EL (cell line): ENCODE results near the gene GULP1.
A peak's percentile ranks its signal among the peaks of the same experiment; 100 is the strongest.
"Not testable (repeated sequence)": the region's sequence is repeated elsewhere in the genome, so short reads cannot be mapped to it uniquely, and the experiment has no call there.

ENCODE experiments used
- DNase-seq: peaks from one replicate; pipeline ENCODE4 v3.0.0-alpha.2; 2016

Gene GULP1, protein sequence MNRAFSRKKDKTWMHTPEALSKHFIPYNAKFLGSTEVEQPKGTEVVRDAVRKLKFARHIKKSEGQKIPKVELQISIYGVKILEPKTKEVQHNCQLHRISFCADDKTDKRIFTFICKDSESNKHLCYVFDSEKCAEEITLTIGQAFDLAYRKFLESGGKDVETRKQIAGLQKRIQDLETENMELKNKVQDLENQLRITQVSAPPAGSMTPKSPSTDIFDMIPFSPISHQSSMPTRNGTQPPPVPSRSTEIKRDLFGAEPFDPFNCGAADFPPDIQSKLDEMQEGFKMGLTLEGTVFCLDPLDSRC

DNA sequence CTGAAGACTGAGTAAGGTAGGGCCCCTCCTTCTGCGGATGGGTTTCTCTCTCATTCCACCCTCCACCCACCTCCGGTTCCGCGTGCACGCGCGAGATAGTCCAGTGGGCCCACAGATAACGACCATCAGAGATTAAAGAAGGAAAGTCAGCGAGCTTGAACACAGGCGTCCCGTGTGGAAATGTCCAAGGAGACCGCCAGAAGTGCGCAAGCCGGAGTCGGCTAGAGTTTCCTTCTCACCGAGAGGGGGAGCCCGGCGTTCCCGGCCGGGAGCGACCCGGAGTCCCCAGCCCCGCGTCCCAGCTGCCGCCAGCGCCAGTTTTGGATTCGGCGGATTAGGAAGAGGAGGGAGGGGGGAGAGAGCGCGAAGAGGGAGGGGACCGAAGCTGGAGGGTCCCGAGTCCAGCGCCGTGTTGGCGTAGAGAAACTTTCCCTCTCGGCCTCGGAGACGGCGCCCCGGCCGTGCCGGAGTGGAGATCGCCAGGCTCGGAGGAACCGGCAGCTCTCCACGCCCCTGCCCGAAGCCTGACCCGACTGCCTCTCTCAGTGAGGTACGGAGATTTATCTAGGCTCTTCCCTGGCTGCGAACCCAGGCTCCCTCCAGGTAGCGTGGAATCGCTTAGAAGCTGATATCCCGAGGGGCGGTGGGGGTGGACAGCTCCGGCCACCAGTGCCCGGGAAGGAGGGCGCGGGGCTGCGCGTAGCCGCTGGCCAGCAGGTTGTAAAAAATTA is at the start of gene GULP1:
Gene GULP1, plus strand, starts transcription at position 258 of the 731 bp plus-strand sequence. CDS start 185,829 bp downstream, outside the sequence.
- peak; percentile 82 for DNase-seq

DNA sequence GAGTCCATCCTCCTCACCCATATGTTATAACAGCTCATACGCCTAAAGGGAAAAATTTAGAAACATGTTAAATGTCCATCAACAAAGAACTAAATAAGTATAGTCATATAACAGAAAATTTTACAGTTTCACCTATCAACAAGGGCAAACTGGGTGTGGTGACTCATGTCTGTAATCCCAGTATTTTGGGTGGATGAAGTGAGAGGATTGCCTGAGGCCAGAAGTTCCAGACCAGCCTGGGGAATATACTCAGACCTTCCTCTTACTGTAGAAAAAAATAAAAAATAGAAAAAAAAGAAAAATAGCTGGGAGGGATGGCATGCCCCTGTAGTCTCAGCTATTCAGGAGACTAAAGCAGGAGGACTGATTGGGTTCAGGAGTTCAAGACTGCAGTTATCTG is 48.3 kb upstream of the GULP1 start:
- peak; percentile 53 for DNase-seq

DNA sequence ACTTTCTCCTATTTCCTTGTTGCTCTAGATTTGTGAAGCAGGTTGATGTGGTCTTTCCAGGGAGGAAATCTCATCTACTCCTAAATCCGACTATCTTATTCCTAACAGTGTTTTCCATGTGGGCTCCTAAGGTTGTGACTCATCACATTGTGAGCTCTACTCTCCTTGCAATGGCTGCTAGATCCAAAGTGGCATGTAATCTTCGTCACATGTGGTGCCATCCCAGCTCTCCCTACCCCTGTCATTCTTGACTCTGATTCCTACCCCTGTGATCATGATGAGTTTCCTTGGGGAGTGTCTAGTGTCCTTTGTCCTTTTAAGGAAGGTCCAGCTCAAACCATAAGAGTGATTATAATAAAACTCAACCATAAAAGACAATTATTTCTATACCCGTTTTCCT is 47.3 kb upstream of the GULP1 start:
- peak; percentile 23 for DNase-seq

DNA sequence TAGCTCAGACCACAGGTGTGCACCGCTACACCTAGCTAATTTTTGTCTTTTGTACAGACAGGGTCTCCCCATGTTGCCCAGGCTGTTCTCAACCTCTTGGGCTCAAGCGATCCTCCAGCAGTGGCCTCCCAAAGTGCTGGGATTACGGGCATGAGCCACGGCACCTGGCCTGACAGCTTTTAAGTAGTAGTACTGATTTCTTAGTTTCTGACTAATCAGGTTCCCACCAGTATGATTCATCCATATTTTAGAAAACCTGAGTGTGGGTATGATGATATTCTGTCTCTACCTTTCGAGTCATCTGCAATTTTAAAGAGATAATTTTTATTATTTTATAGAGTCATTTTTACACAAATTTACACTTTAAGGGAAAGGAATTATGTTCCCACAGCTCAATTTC is 46.4 kb upstream of the GULP1 start:
- DNase-seq = no peak

DNA sequence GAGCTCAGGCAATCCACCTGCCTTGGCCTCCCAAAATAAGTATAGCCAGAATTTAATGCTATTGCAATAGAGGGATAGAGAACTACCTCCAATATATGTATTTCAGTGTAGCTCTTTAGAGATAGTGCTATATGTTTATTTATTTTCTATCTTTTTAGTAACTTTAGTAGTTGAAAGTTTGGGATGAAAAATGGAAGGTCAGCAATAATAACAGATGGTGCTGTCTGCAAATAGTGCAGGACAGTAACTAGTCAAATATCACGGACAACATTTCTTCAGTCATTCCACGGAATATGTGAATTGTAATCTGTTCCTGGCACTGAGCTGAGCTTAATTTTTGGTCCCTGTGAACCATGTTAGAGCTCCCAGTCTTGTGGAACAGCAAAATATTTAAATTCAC is 43.2 kb upstream of the GULP1 start:
- DNase-seq = no peak

DNA sequence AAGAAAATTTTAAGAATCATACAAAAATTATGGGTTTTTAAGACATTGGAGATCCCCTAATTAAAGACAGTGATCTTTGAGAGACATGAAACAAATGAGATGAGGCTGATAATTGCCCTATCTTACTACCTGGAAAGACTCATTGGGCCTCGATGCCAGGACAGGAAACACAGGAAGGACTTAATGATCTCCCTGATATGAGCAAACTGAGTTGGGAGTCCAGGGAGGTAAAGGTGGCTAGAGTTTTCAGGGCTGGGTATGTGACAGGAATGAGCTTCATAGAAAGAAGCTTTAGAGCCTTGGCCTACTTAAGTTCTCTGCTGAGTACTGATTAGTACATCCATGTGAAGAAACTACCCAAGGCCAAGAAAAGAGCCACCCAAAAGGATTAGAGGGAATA is 40.6 kb upstream of the GULP1 start:
- no peak for DNase-seq

DNA sequence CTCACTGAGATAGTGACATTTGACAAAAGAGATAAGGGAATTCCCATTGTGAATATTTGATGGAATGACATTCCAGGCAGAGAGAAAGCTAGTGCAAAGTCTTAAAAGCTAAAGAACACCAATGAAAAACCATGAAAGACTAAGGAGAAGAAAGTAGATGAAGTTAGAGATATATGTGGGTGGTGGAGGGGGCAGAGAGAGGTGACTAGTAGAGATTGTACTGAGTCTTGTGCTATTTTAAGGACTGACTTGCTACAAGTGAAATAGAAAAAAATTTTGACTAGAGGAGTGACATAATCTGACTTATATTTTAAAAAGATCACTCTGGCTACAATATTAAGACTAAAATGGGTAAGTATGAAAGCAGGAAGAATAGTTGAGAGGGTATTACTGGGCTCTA is 35.3 kb upstream of the GULP1 start:
- DNase-seq = no peak

DNA sequence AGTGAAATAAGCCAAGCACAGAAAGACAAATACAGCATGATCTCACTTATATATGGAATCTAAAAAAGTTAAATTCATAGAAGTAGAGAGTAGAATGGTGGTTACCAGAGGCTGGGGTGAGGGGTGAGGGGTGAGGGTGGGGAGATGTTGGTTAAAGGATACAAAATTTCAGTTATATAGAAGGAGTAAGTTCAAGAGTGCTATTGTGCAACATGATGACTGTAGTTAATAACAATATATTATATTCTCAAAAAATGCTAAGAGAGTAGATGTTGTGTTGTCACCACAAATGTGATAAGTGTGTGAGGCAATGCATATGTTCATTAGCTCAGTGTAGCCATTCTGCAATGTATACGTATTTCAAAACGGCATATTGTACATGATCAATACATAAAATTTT is 26.4 kb upstream of the GULP1 start:
- no peak for DNase-seq

DNA sequence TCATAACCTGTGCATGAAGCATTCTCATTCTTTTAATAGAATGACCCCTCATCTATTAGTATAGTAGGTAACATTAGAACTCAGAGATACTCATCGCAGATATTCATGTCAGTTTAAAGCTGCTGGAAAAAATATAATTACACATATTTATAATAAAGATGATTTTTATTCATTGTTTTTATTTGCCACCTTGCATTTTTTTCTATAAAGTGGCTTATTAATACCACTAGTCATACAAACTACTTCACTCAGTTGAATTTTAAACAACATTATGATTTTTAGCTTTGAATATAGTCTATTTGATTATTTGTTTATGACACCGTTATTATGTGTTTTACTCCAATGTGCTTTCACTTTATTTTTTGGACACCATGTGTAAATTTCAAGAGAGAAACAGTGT is 23.9 kb upstream of the GULP1 start:
- no peak for DNase-seq

DNA sequence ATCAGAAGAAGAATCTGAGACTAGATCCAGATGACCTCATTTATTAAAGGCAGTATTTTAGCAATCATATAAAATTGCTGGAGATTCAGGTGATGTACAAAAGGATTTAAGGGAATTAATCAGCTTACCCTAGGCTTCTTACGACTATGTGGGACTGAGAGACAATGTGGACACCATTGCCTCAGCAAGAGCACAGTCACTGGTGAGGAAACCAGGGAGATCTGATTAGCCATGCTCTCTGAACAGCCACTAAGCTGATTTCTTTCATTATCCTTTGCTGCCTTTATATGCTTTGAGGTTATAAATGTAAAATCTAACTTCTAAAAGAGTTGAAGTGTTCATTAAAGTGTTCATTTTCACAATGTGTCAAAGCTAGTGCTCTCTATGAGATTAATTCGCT is 22.7 kb upstream of the GULP1 start:
- DNase-seq = no peak

DNA sequence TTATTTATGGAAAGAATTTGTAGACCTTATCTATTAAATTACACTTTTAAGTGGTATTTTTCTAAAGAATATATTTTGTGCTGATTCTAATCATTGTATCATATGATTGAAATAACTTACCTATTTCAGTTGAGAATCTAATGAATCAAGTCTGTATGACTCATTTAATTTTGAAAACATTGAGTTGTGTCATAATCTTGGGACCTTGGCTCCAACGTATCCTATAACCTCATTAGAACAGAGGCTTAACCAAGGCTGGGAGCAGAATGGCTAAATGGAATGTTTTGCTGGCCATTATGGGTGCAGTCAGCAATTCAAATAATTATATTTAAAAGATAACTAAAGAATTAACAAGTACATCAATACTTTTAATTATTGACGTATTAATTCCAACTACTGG is 19.6 kb upstream of the GULP1 start:
- no peak for DNase-seq

DNA sequence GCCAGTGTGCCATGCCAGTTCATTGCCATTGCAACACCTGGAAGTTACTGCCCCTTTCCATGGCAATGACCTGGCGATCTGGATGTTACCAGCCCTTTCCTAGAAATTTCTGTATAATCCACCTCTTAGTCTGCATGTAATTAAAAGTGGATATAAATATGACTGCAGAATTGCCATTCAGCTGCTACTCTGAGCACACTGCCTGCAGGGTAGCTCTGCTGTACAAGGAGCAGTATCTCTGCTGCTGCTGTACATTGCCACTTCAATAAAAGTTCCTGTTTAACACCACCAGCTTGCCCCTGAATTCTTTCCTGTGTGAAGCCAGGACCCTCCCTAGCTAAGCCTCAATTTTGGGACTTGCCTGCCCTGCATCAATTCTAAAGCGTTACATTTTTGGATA is 17.4 kb upstream of the GULP1 start:
- DNase-seq = no peak

DNA sequence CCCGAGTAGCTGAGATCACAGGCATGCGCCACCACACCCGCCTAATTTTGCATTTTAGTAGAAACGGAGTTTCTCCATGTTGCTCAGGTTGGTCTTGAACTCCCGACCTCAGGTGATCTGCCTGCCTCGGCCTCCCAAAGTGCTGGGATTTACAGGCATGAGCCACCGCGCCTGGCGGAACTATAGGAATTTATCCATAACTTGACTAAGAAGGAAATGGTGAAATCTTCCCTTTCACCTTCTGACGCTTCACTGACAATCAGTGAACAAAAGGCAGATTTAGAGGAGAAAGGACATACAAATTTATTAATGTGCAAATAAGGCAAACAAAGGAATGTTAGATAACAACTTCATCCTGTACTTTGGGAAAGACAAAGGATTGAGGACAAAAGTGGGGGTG is 15.4 kb upstream of the GULP1 start:
- DNase-seq = no peak

DNA sequence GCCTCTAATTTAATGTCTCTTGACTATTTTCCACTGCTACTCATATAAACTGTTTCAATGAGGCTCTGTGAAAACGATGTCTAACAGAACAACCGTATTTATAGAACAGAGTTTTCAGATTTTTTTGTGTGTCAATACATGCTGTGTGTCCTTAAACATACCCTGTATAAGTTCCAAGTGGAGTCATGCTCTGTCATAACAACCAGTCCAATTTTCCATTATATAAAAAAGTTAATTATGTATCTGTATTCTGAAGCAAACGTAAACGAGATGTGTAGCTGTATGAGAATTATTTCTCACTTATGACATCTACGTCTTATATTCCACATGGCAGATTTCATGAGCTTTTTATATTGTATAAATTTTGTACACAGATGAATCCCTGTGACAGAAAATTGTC is 13.9 kb upstream of the GULP1 start:
- no peak for DNase-seq

DNA sequence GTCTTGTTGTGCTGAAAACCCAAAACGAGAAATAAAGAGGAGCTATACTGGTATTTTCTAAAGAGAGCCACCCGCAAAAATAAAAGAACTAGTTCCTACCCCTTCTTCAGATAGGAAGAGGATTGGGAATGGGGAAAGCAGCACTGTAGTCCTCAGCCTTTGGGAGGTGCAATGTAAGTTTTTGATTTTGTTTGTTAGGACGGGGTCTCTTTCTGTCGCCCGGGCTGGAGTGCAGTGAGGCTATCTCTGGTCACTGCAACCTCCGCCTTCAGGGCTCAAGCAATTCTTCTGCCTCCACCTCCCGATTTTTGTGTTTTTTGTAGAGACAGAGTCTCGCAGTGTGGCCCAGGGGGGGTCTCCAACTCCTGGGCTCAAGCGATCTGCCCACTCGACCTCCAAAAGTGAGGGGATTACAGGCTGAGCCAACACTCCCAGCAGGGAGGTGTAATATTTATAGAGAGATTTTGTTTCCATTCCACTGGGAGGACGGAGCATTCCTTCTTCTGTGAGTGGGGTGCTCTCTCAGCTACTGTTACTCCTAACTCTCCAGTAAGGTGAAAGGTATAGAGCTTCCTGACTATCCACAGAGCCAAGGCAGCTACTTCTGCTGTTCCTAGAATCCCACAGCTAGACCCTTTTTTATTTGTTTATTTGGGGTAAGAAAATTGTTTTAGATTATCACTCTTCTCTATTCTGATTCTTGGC is 13.1 kb upstream of the GULP1 start:
- no peak for DNase-seq

DNA sequence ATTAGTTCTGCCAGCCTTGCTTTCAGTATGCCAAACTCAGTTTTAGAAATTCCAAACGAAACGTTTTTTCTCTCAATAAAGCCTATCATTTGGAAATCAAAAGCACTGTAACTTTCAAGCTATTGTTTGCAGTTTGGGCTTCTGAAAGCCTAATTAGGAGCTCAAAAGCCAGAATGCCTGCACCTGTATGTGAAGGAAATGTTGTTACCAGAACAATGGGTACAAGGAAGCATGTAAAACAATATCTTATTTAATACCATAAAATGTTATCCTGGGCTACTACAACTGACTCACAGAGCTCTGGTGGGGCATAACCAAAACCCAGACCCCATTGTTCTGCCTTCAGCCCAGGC is 12.6 kb upstream of the GULP1 start:
- no peak for DNase-seq

DNA sequence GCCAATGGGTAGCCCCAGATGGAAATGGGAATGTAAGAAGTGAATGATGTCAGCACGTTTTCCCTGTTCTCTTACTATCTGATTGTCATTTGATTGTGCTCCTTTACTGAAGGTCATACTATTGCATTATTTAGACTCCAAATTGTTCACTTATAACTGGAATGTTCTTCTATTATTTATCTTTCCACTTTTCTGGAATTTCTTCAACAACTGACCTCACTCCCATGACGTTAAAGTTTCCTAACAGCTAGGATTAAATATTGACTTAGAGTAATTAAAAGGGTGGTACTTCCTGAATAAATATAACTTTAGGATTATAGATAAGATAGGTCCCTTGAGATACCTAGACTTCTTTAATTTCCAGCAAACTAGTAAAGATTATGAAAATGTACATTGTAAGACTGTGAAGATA is 10.9 kb upstream of the GULP1 start:
- no peak for DNase-seq

DNA sequence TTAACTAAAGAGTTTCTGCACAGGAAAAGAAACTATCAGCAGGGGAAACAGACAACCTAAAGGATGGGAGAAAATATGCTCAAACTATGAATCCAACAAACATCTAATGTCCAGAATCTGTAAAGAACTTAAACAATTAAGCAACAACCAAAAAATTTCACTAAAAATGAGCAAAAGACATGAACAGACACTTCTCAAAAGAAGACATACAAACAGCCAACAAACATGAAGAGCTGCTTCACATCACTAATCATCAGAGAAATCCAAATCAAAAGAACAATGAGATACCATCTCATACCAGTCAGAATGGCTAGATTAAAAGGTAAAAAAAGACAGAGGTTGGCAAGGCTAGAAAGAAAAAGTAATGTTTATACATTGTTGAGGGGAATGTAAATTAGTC is 8.8 kb upstream of the GULP1 start:
- no peak for DNase-seq

DNA sequence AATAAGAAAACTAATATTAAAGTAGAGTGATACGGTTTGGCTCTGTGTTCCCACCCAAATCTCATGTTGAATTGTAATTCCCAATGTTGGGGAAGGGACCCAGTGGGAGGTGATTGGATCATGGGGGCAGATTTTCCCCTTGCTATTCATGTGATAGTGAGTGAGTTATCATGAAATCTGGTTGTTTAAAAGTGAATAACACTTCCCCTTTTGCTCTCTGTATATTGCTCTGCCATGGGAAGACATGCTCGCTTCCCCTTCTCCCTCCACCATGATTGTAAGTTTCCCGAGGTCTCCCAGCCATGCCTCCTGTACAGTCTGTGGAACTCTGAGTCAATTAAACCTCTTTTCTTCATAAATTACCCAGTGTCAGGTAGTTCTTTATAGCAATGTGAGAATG is 7.4 kb upstream of the GULP1 start:
- not testable (repeated sequence) for DNase-seq

DNA sequence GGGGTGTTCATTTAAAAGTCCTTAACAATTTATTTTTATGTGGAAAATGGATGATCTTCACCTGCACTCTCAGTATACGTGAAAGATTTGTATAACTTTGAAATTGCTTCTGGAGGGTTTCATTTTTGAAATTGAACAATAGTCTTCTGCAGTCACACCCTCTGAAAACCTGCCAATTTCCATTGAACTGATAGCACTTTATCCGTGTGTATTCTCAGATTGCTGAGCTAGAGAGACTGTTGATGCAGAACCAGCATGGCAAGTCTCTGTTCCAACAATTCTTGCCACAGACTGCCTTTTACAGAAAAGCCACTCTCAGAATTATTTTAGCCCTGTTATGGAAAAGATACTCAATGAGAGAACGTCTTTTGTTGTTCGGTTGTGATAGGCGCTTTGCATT is 6.6 kb upstream of the GULP1 start:
- DNase-seq = no peak

DNA sequence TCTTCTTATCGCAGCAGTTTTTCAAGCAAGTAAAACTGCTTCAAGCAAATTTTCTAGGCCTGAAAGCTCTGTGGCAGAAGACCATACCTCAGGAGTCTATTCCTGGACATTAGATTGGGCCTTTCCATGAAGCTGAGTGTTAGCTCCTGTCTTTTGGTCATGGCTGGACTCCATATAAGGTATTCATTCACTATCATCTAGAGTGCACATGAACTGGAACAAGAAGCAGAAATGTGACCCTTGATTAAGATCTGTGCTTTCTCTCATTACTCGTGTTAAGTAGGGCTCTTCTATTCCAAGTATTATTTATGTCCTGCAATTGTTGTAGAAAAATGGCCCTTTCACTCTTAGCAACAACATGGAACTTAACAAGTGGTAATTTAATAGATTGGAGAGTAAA is 5.9 kb upstream of the GULP1 start:
- DNase-seq = no peak

DNA sequence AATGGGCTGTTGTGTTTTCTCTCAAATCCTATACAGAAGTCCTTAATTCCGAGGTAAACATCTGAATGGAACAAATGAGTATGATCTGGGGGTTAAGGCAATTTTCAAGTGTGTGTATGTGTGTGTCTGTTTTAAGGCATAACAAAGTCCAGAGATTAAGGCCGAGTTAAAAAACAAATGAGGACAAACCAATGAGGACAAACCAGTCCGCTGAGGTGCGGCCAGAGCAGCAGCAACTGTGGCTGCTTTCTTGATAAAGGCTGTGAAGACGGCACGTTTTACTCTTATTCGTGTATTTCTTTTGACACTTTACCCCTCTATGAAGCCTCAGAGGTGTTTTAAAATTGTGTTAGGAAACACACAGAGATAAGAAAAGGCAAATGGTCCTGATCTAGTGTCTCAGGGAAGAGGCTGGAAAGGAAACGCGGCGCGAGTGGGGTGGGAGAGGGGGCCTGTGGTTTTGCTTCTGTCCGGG is 495 bp upstream of the GULP1 start:
- peak; percentile 38 for DNase-seq

DNA sequence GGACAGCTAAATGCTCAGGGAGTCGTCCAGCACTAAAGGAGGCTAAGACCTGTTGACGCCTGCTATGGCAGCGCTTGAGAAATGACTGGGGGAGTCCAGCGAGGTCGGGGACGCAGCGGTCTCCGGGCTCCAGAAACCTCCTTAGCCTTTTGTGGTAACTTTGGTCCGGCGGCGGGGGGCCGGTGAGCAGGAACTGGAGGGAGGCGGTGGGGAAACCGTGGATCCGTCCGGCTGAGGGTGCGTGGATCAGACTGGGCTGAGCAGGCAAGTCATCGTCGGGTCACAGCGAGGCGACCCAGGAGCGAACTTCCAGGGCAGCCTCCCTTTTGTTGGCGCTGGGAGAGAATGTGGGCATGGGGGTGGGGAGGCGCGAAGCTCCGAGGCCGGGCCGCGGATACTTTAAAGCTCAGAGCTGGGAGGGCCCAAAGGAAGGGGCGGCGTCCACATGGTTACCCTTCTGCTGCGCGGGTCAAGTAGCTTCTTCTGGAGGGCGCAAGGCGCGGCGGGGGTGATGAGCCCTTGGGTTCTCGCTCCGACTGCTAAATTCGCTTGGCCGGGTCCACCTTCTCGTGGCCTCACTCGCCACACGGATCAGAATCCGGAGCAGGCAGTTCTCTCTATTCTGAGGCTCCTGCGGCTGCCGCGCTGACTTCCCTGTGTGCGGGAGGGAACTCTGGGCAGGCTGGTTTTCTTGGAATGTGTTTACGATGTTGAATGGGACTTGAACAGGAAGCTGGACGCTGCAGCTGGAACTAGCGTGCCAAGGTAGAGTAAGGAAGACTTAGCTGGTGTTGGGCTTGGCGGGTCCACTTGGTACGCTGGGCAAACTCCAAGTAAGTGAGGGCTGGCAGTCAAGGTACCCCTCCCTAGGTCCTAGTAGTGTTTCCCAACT is 920 bp downstream of the GULP1 start:
- DNase-seq = peak; percentile 89
